ENCODE results near the gene B4GALNT4. TPM values are rescaled to one million over a fixed set of nuclear protein-coding genes. Genes with fewer than 3 reads are reported as not detected.
"Not testable (repeated sequence)": the region's sequence is repeated elsewhere in the genome, so short reads cannot be mapped to it uniquely, and the experiment has no call there.

B4GALNT4 gene
- total RNA-seq, 1 donor from 2014 or later: 16.4 TPM

- Mint-ChIP-seq H3K4me1 (no peaks in the 10 kb centered on the region), H3K4me3 (no peak overlapping the region), H3K27ac (no peak overlapping the region), H3K27me3 (ENCODE audit: insufficient read depth, low read depth) (peaks cover 7% of the 10 kb centered on the region), H3K9me3 (peaks cover 9% of the 10 kb centered on the region), H3K36me3 (no peaks in the 10 kb centered on the region)
- Histone ChIP-seq H2AFZ (replicated peaks) (no peak overlapping the region), H3K79me2 (ENCODE audit: low read depth) (no peaks in the 10 kb centered on the region), H3K4me1 (peaks cover 9% of the 10 kb centered on the region), H3K4me2 (no peak overlapping the region), H3K27ac (no peak overlapping the region), H3K9ac (no peak overlapping the region), H3K9me3 (ENCODE audit: low read depth) (no peaks in the 10 kb centered on the region), H3K4me3 (no peak overlapping the region), H3F3A (ENCODE audit: low read depth) (no peaks in the 10 kb centered on the region), H3K27me3 (no peaks in the 10 kb centered on the region), H4K20me1 (ENCODE audit: low read depth) (no peaks in the 10 kb centered on the region), H3K36me3 (no peaks in the 10 kb centered on the region)
- TF ChIP-seq EZH2 (IDR thresholded peaks at IDR 0.05) (no peak), EZH2phosphoT487 (IDR thresholded peaks at IDR 0.05) (no peak)
- TF ChIP-seq, protein P1, sequence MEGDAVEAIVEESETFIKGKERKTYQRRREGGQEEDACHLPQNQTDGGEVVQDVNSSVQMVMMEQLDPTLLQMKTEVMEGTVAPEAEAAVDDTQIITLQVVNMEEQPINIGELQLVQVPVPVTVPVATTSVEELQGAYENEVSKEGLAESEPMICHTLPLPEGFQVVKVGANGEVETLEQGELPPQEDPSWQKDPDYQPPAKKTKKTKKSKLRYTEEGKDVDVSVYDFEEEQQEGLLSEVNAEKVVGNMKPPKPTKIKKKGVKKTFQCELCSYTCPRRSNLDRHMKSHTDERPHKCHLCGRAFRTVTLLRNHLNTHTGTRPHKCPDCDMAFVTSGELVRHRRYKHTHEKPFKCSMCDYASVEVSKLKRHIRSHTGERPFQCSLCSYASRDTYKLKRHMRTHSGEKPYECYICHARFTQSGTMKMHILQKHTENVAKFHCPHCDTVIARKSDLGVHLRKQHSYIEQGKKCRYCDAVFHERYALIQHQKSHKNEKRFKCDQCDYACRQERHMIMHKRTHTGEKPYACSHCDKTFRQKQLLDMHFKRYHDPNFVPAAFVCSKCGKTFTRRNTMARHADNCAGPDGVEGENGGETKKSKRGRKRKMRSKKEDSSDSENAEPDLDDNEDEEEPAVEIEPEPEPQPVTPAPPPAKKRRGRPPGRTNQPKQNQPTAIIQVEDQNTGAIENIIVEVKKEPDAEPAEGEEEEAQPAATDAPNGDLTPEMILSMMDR (IDR thresholded peaks at IDR 0.05): no peak
- DNase-seq (ENCODE audit: low spot score): no peak
Observed at GRCh38 chr11:398826-399225, 29.5 kb downstream of the B4GALNT4 start.

DNA sequence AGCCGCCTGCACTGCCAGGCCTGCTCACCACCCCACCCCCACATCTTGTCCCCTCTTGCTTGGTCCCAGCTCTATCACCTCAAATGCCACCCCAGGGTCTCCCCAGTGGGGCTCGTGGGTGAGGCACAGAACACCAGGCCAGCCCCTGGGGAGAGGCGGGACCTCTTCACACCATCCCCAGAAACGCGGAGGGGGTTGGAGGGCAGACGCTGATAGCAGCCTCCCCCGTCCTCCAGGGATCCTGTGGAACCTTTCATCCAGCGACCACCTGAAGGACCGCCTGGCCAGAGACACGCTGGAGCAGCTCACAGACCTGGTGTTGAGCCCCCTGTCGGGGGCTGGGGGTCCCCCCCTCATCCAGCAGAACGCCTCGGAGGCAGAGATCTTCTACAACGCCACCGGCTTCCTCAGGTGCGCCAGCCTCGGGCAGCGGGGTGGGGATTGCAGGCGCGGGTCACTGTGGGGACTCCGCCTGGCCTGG, 30.5 kb downstream of the B4GALNT4 start:
- Histone ChIP-seq H3F3A (ENCODE audit: low read depth) (no peaks in the 10 kb centered on the region), H2AFZ (replicated peaks) (no peak overlapping the region), H3K4me2 (no peak overlapping the region), H3K9me3 (ENCODE audit: low read depth) (no peaks in the 10 kb centered on the region), H3K4me1 (no peaks in the 10 kb centered on the region), H3K36me3 (no peaks in the 10 kb centered on the region), H3K79me2 (ENCODE audit: low read depth) (no peaks in the 10 kb centered on the region), H3K27me3 (no peaks in the 10 kb centered on the region), H3K4me3 (no peak overlapping the region), H3K9ac (no peak overlapping the region), H3K27ac (no peak overlapping the region), H4K20me1 (ENCODE audit: low read depth) (no peaks in the 10 kb centered on the region)
- no peak for TF ChIP-seq EZH2 (IDR thresholded peaks at IDR 0.05)
- TF ChIP-seq, protein P1 (IDR thresholded peaks at IDR 0.05): no peak
- no peak for TF ChIP-seq EZH2phosphoT487 (IDR thresholded peaks at IDR 0.05)
- peaks cover 7% of the 10 kb centered on the region for H3K27me3 Mint-ChIP-seq (ENCODE audit: insufficient read depth, low read depth)
- DNase-seq (ENCODE audit: low spot score): no peak
- H3K9me3 Mint-ChIP-seq: peaks cover 9% of the 10 kb centered on the region
- no peaks in the 10 kb centered on the region for H3K4me1 Mint-ChIP-seq
- H3K4me3 Mint-ChIP-seq: no peak overlapping the region
- H3K36me3 Mint-ChIP-seq: no peaks in the 10 kb centered on the region
- no peak overlapping the region for H3K27ac Mint-ChIP-seq

DNA sequence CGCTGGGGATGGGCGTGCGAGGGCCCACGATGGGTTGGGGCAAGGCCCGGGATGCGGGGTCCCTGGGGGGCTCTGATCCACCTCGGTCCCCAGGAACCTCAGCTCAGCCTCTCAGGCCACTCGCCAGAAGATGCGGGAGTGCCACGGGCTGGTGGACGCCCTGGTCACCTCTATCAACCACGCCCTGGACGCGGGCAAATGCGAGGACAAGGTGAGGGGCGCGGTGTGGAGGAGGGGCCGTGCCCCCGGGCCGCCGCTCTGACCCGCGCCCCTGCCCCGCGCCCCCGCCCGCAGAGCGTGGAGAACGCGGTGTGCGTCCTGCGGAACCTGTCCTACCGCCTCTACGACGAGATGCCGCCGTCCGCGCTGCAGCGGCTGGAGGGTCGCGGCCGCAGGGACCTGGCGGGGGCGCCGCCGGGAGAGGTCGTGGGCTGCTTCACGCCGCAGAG, 31.0 kb downstream of the B4GALNT4 start:
- TF ChIP-seq EZH2phosphoT487 (IDR thresholded peaks at IDR 0.05) (no peak), EZH2 (IDR thresholded peaks at IDR 0.05) (no peak)
- TF ChIP-seq, protein P1 (IDR thresholded peaks at IDR 0.05): no peak
- no peak overlapping the region for H3K4me3 Mint-ChIP-seq
- Histone ChIP-seq H3K4me1 (no peaks in the 10 kb centered on the region), H3K4me2 (no peak overlapping the region), H3K27me3 (no peaks in the 10 kb centered on the region), H2AFZ (replicated peaks) (no peak overlapping the region), H3K27ac (no peak overlapping the region), H3K9ac (no peak overlapping the region), H4K20me1 (ENCODE audit: low read depth) (no peaks in the 10 kb centered on the region), H3K9me3 (ENCODE audit: low read depth) (no peaks in the 10 kb centered on the region), H3K4me3 (no peak overlapping the region), H3K36me3 (no peaks in the 10 kb centered on the region), H3K79me2 (ENCODE audit: low read depth) (no peaks in the 10 kb centered on the region), H3F3A (ENCODE audit: low read depth) (no peaks in the 10 kb centered on the region)
- H3K4me1 Mint-ChIP-seq: no peaks in the 10 kb centered on the region
- peaks cover 9% of the 10 kb centered on the region for H3K9me3 Mint-ChIP-seq
- H3K27ac Mint-ChIP-seq: no peak overlapping the region
- DNase-seq (ENCODE audit: low spot score): no peak
- peaks cover 7% of the 10 kb centered on the region for H3K27me3 Mint-ChIP-seq (ENCODE audit: insufficient read depth, low read depth)
- H3K36me3 Mint-ChIP-seq: no peaks in the 10 kb centered on the region

DNA sequence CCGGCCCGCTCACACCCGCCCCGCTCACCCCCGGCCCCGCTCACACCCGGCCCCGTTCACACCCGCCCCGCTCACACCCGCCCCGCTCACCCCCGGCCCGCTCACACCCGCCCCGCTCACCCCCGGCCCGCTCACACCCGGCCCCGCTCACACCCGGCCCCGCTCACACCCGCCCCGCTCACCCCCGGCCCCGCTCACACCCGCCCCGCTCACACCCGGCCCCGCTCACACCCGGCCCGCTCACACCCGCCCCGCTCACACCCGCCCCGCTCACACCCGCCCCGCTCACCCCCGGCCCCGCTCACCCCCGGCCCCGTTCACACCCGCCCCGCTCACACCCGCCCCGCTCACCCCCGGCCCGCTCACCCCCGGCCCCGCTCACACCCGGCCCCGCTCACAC, 31.9 kb downstream of the B4GALNT4 start:
- H3K9ac ChIP-seq; H3K9me3 ChIP-seq (ENCODE audit: low read depth): not testable (repeated sequence)

More for the DNA sequence above, 31.9 kb downstream of the B4GALNT4 start:
- H3K4me2 ChIP-seq; H3F3A ChIP-seq (ENCODE audit: low read depth); DNase-seq (ENCODE audit: low spot score); H3K4me3 ChIP-seq; H2AFZ ChIP-seq (replicated peaks); H3K36me3 ChIP-seq; H3K4me3 Mint-ChIP-seq; H3K27me3 ChIP-seq; H3K27ac Mint-ChIP-seq; H4K20me1 ChIP-seq (ENCODE audit: low read depth); H3K4me1 Mint-ChIP-seq; H3K4me1 ChIP-seq; H3K36me3 Mint-ChIP-seq; H3K27me3 Mint-ChIP-seq (ENCODE audit: insufficient read depth, low read depth); H3K79me2 ChIP-seq (ENCODE audit: low read depth); H3K9me3 Mint-ChIP-seq; H3K27ac ChIP-seq: not testable (repeated sequence)

All from neural progenitor cell (in vitro differentiated cells).